ENCODE data around the gene FNDC3A.

- no peak for TF ChIP-seq TAF1 (IDR thresholded peaks at IDR 0.05; ENCODE audit: borderline replicate concordance, low read depth, low read length)
- no peak for TF ChIP-seq CTCF (IDR thresholded peaks at IDR 0.05)
- no peak for TF ChIP-seq REST (IDR thresholded peaks at IDR 0.05; ENCODE audit: low read depth, low read length)
- TF ChIP-seq SIN3A (IDR thresholded peaks at IDR 0.05; ENCODE audit: borderline replicate concordance, low read depth, low read length) = no peak
- TF ChIP-seq USF2 (IDR thresholded peaks at IDR 0.05; ENCODE audit: borderline replicate concordance, low read depth, low read length) = no peak
- TF ChIP-seq TEAD4 (IDR thresholded peaks at IDR 0.05; ENCODE audit: borderline replicate concordance, insufficient read depth) = no peak
- TF ChIP-seq SMC3 (IDR thresholded peaks at IDR 0.05; ENCODE audit: low read depth, low read length) = no peak
- TF ChIP-seq ZBTB33 (IDR thresholded peaks at IDR 0.05; ENCODE audit: borderline replicate concordance, low read depth) = no peak
- TF ChIP-seq RXRA (IDR thresholded peaks at IDR 0.05; ENCODE audit: borderline replicate concordance, low read depth) = no peak
- peak; percentile 38; the same call in 1 of the 2 replicates for TF ChIP-seq RCOR1 (IDR thresholded peaks at IDR 0.05; ENCODE audit: low read length)
- TF ChIP-seq POLR2AphosphoS5 (IDR thresholded peaks at IDR 0.05; ENCODE audit: low read depth, low read length) = no peak
- TF ChIP-seq EP300 (IDR thresholded peaks at IDR 0.05; ENCODE audit: borderline replicate concordance in 1 of 2, low read depth in 1 of 2, low read length in 1 of 2) = peak in 1 of 2 experiments; percentile 80; a peak in 2 of 4 replicates
- TF ChIP-seq EZH2phosphoT487 (IDR thresholded peaks at IDR 0.05; ENCODE audit: borderline replicate concordance, low read depth) = no peak
- no peak for TF ChIP-seq GABPA (IDR thresholded peaks at IDR 0.05; ENCODE audit: low read depth)
Measured at GRCh38 chr13:48949566-48950500, 25.9 kb upstream of the FNDC3A start.

Data from SK-N-SH (cell line).